NT2/D1 (cell line): ENCODE data around the gene TK2.

Source experiments
- DNase-seq: peaks from one replicate; pipeline ENCODE4 v3.0.0-alpha.2; 2011; ENCODE audit warnings: low read depth, low spot score
- H3K27me3 ChIP-seq: 2 replicates; pipeline ENCODE4 v1.6.0; 2011; ENCODE audit warnings: mild to moderate bottlenecking; ENCODE audit not compliant: insufficient read length, insufficient read depth
- H3K36me3 ChIP-seq: 2 replicates; pipeline ENCODE4 v1.6.1; 2011; ENCODE audit warnings: mild to moderate bottlenecking, low read length, mixed read lengths; ENCODE audit not compliant: insufficient read depth, insufficient read length
- H3K4me1 ChIP-seq: 2 replicates; pipeline ENCODE4 v1.5.1; 2011; ENCODE audit not compliant: insufficient read depth, insufficient read length
- H3K4me3 ChIP-seq: 2 replicates; pipeline ENCODE4 v1.5.1; 2011; ENCODE audit warnings: low read depth; ENCODE audit not compliant: insufficient read length
- H3K9ac ChIP-seq: 2 replicates; pipeline ENCODE4 v1.6.0; 2011; ENCODE audit warnings: low read depth; ENCODE audit not compliant: insufficient read length
- H3K9me3 ChIP-seq: 2 replicates; pipeline ENCODE4 v1.5.1; 2011; ENCODE audit warnings: mild to moderate bottlenecking, low read length; ENCODE audit not compliant: insufficient read depth
- SUZ12 ChIP-seq: IDR thresholded peaks from 2 replicates; pipeline ENCODE4 v1.6.1; 2011; ENCODE audit not compliant: insufficient read length, insufficient read depth; ENCODE audit errors: extremely low read depth
- YY1 ChIP-seq: IDR thresholded peaks from 2 replicates; pipeline ENCODE4 v1.6.1; 2011; ENCODE audit not compliant: insufficient read length, insufficient read depth
- ZNF274 ChIP-seq: IDR thresholded peaks from 2 replicates; pipeline ENCODE4 v1.6.1; 2011; ENCODE audit warnings: mild to moderate bottlenecking, low read depth, low read length

TK2 gene

DNA sequence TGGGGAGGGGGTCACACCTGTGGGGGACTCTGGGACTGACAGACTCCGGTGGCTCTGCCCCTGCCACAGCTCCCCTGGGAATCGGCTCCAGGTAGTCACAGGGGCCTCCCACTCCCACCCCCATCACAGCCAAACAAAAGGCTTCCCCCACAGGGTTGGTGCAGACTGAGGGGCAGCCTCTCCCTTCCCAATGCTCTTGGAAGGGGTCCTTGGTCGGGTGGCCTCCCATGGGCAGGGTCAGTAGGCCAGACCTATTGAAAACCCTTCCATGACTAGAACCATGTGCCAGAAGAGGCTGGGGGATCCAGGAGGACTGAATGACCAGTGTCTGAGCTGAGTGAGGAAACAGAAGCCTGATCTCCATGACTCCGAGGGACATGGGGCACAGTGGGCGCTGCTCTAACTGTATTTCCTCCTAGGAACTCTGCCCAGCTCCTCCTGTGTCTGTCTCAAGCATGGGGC, 28.6 kb downstream of the TK2 start:
- H3K36me3 ChIP-seq: no peaks in the 10 kb centered on the region
- no peak for DNase-seq
- H3K4me1 ChIP-seq: peaks cover 26% of the 10 kb centered on the region
- H3K9ac ChIP-seq: no peak overlapping the region
- no peak overlapping the region for H3K4me3 ChIP-seq
- H3K27me3 ChIP-seq: no peaks in the 10 kb centered on the region
- TF ChIP-seq ZNF274 (no peak), SUZ12 (no peak), YY1 (no peak)
- no peaks in the 10 kb centered on the region for H3K9me3 ChIP-seq

DNA sequence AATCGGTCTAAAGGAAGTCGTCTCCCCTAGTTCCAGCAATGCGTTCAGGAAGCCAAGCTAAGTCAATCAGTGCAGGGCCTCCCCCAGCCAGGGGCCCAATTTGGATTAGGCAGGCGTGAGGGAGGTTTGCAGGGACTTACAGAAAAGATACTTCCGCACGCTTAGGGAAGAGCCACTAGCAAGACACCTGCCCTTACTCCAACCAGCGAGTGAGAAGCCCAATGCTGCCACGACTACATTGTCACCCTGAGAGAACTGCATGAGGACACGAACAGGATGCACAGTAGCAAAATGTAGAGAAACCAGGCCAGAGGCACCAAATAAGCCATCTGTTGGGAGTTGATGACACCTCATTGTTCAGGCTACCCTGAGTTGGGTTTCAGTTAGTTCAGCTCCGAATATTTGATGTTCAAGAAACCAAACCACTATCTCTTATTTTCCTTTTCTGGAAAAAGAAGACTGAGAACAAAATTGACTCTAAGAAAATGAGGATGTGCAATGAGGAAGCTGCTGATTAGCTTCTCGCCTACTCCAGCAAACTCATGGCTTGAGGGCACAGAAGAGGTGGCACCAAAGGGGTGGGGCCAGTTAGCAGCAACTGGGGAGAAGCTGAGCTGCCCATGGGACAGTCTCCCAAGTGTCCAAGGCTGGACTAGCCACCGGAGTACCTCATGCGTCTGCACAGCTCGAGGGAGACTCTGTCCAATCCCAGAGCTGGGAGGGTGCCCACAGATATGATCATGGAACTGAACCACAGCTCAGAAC, 29.3 kb downstream of the TK2 start:
- Histone ChIP-seq H3K4me1 (peaks cover 30% of the 10 kb centered on the region), H3K27me3 (no peaks in the 10 kb centered on the region), H3K36me3 (peaks cover 1% of the 10 kb centered on the region), H3K9me3 (no peaks in the 10 kb centered on the region), H3K4me3 (no peak overlapping the region), H3K9ac (no peak overlapping the region)
- no peak for DNase-seq
- no peak for TF ChIP-seq SUZ12
- no peak for TF ChIP-seq ZNF274
- no peak for TF ChIP-seq YY1

DNA sequence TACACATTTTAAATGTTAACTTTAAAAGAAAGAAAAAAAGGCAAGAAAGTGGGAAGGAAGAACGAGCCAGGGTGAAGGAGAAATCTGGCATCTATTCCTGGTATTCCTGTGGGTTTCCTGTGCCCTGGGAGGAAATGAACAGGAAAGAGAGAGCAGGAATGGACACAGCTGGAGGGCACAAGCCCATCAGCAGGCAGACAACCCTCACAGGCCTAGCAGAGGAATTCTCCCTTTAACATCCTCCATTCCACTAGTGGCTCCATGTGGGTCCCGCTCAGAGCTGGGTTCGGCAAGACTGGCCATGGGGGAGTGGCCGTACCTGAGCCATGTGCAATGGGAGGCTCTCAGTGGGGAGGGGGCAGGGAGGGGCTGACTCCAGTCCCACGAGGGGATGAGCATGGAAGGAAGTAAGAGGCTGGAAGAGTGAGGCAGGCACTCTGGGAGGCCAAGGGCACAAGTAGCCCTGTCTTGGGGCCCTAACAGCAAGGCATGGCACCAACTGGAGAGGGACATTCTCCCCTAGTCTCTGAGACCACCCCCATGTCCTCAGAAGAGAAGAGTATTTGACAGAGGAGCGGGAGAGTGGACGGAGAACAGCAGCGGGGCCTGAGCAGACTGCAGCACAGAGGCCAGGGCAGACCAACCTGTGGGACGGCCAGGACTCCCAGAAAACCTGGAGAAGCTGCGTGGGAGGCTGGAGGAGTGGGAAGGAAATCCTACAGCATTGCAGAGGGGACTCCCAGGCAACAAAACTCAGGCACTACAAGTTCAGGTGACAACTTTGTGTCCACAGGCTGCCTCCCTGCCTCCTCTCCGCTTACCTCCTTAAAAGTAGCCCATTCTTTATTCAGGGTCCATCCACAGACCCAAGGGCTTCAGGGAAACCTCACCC, 30.2 kb downstream of the TK2 start:
- Histone ChIP-seq H3K4me1 (peaks cover 31% of the 10 kb centered on the region), H3K9ac (no peak overlapping the region), H3K27me3 (no peaks in the 10 kb centered on the region), H3K4me3 (no peak overlapping the region), H3K9me3 (no peaks in the 10 kb centered on the region), H3K36me3 (peaks cover 4% of the 10 kb centered on the region)
- DNase-seq: no peak
- no peak for TF ChIP-seq YY1
- TF ChIP-seq SUZ12: no peak
- TF ChIP-seq ZNF274: no peak

DNA sequence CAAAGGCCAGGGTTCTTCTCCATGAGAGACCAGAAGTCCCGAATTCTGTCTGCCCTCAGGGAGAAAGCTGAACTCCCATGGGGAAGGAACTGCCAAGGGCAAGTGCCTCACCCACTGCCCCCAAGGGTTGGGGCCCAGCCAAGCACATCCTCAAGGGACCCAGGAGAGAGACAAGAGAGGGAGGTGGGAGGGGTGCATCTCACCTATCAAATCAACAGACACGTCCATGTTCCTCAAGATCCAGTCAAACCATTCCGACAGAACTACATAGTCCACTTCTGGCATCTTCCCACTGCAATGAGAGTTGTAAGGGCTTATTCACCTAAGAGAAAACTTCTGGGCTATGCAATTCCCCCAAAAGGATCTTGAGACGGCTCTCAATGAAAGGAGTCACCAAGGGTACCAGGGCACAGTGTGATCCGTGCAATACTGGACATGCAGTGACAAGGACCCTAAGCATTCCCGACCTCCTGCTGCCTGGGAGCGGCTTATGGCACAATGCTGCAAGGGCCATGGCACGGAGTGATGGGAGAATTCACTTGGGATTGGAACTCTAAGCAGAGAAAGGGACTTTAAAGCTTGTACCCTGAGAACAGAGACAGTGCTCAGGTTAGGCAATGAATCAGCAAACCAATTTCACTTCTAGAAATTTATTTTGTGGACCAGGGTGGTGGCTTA, 32.2 kb downstream of the TK2 start:
- TF ChIP-seq SUZ12 (no peak), ZNF274 (no peak), YY1 (no peak)
- no peak for DNase-seq
- Histone ChIP-seq H3K4me3 (no peak overlapping the region), H3K36me3 (peaks cover 4% of the 10 kb centered on the region), H3K4me1 (peaks cover 39% of the 10 kb centered on the region), H3K27me3 (no peaks in the 10 kb centered on the region), H3K9ac (no peak overlapping the region), H3K9me3 (peaks cover 4% of the 10 kb centered on the region; the same call in 1 of the 2 replicates)

DNA sequence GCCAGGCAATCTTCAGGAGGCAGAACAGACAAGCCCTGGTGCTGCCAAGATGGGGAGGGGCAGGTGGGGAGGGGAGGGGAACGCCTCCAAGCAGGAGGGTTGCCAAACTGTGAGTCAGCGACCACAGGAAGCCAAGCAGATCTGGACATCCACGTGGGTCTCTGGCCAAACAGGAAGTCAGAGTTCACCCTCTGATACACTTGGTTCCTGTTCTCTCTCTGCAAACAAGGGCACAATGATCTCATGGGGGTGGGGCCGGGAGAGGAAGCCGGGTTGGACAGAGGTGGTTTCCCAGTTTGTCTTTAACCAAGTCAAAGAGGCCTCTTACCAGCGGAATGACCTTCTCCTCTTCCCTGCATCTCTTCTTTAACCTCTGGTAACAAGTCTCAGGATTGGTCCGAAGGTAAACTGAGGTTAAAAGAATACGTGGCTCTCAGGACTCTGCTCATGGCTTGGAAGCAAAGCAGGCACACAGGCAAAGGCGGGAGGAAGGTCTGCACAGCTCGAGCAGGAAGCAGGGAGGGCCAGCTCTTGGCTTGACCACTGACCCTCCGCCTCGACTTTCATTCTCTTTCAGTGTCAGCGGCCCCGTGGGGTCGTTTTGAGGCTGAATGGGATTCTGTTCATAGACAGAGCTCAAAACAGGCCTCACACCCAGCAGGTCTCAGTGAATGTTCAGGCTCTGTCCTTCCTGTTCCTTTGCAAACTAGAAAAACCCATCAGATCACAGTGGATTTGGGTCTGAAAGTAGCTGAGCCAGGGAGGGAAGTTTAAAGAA, 32.9 kb downstream of the TK2 start:
- no peak for DNase-seq
- TF ChIP-seq YY1 (no peak), ZNF274 (no peak), SUZ12 (no peak)
- Histone ChIP-seq H3K27me3 (no peaks in the 10 kb centered on the region), H3K4me3 (no peak overlapping the region), H3K36me3 (peaks cover 4% of the 10 kb centered on the region), H3K9me3 (peaks cover 4% of the 10 kb centered on the region; the same call in 1 of the 2 replicates), H3K4me1 (peaks cover 36% of the 10 kb centered on the region), H3K9ac (no peak overlapping the region)

DNA sequence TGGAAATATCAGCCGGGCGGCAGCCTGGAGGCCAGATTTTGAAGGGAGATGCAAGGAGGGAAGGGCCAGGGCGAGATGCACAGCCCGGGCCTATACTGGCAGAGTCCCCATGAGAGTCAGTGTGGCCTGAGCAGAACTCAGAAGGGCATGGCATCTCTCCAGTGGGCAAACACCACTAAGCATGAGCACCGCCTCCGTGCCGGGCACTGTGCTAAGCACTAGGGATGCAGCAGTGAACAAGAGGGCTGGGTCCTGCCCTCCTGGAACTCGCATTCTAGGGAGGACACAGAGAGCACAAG, 33.5 kb downstream of the TK2 start:
- H3K9ac ChIP-seq: no peak overlapping the region

More for the DNA sequence above, 33.5 kb downstream of the TK2 start:
- peaks cover 4% of the 10 kb centered on the region for H3K36me3 ChIP-seq
- peaks cover 4% of the 10 kb centered on the region; the same call in 1 of the 2 replicates for H3K9me3 ChIP-seq
- no peak overlapping the region for H3K4me3 ChIP-seq
- TF ChIP-seq SUZ12: no peak
- TF ChIP-seq YY1: no peak
- TF ChIP-seq ZNF274: no peak
- peaks cover 36% of the 10 kb centered on the region for H3K4me1 ChIP-seq
- no peak for DNase-seq
- H3K27me3 ChIP-seq: no peaks in the 10 kb centered on the region
